Skeletal muscle tissue (tissue), 4 donors: ENCODE results near the gene GPR155. TPM values are rescaled to one million over a fixed set of nuclear protein-coding genes. Genes with fewer than 3 reads are reported as not detected.

Experiments
- H3K27ac ChIP-seq: one replicate; pipeline ENCODE4 v1.7.0; 2013; ENCODE audit warnings: mild to moderate bottlenecking, low read depth, low read length, inconsistent platforms
- H3K27me3 ChIP-seq, 3 donors: one replicate each; pipeline ENCODE4 v1.7.0; 2013; ENCODE audit warnings: low read length in 3 of 3; ENCODE audit not compliant: control insufficient read depth in 3 of 3, insufficient read depth in 3 of 3
- H3K36me3 ChIP-seq, 3 donors: one replicate each; pipeline ENCODE4 v1.7.0; 2013; ENCODE audit warnings: low read length in 3 of 3; ENCODE audit not compliant: control insufficient read depth in 3 of 3, insufficient read depth in 3 of 3
- H3K4me1 ChIP-seq, 3 donors: one replicate each; pipeline ENCODE4 v1.7.0; 2013; ENCODE audit warnings: low read length in 3 of 3, mild to moderate bottlenecking in 3 of 3; ENCODE audit not compliant: control insufficient read depth in 3 of 3, insufficient read depth in 3 of 3
- H3K4me3 ChIP-seq, 3 donors: one replicate each; pipeline ENCODE4 v1.7.0; 2013; ENCODE audit warnings: low read length in 3 of 3
- H3K9ac ChIP-seq, 3 donors: one replicate each; pipeline ENCODE4 v1.7.0; 2013; ENCODE audit warnings: low read length in 3 of 3, mild to moderate bottlenecking in 3 of 3, moderate library complexity in 2 of 3, low read depth in 1 of 3
- H3K9me3 ChIP-seq, 3 donors: one replicate each; pipeline ENCODE4 v1.7.0; 2013; ENCODE audit warnings: low read length in 3 of 3; ENCODE audit not compliant: control insufficient read depth in 3 of 3
- total RNA-seq: library from RNA; depleted of rRNA; stranded (reverse); fragments of >200 nt; gene quantifications from one replicate; pipeline ENCODE4 v1.2.3, GENCODE V29; 2014
- donor health status: Osteomylitis.

Gene GPR155
- total RNA-seq, 1 donor from 2014 or later = 3.1 TPM

- Histone ChIP-seq H3K27me3 (no peaks in the 10 kb centered on the region), H3K27ac (no peak overlapping the region), H3K4me1 (no peaks in the 10 kb centered on the region), H3K9ac (no peak overlapping the region), H3K9me3 (no peaks in the 10 kb centered on the region), H3K4me3 (no peak overlapping the region), H3K36me3 (peaks cover 15 to 46% (median 24%) of the 10 kb centered on the region in 3 donors)
These were observed 103.0 kb downstream of the GPR155 start for GRCh38 chr2:174383796-174384195.

Other genes starting within 250 kb of the GPR155 start
- 90.3 TPM for gene OLA1, start 238.5 kb downstream of the GPR155 start, total RNA-seq
- not detected for gene SP9, start 152.1 kb downstream of the GPR155 start, total RNA-seq
- 14.6 TPM for gene SCRN3, start 91.3 kb downstream of the GPR155 start, total RNA-seq
- gene WIPF1, start 110.8 kb upstream of the GPR155 start, total RNA-seq = 16.2 TPM